Left ventricle myocardium superior (tissue), 1 donor: Measurements from ENCODE around the gene STARD5. TPM values are rescaled to one million over a fixed set of nuclear protein-coding genes. Genes with fewer than 3 reads are reported as not detected.
A peak's percentile ranks its signal among the peaks of the same experiment; 100 is the strongest.

Source experiments
- ATAC-seq: fragments of 200-7000 bp; cut with Tn5 transposase; one replicate; pipeline ENCODE4 v1.9.1; 2020; ENCODE audit warnings: mild to moderate bottlenecking, moderate library complexity
- DNase-seq: peaks from one replicate; pipeline ENCODE4 v3.0.0-alpha.2; 2020
- intact Hi-C: fragments of 100-400 bp; cut with micrococcal nuclease; formaldehyde crosslinking; loops from one replicate; pipeline ENCODE4 v1.11.0; 2022
- total RNA-seq: library from RNA; stranded (reverse); fragmentation: NEBNext Ultra II Directional; extraction: Animal tissue kit (Norgen Biotek cat#: 25700); gene quantifications from one replicate; pipeline ENCODE4 v1.2.1, GENCODE V29; 2021
- donor health status: DM: no; HTN: yes; CAD: no; lungs with severe emphysema.

Gene STARD5
- total RNA-seq, 1 donor from 2014 or later = 1.8 TPM

- intact Hi-C loops = no loop called here
- ATAC-seq (no peak), DNase-seq (no peak)
Measured at GRCh38 chr15:81297603-81298575, 26.1 kb downstream of the STARD5 start.

- no peak for DNase-seq
- intact Hi-C loops = no loop called here
- ATAC-seq = no peak
Measured at GRCh38 chr15:81297147-81297572, 26.8 kb downstream of the STARD5 start.

- peak; percentile 70 for ATAC-seq
- intact Hi-C loops = no loop called here
- DNase-seq = peak; percentile 56
Measured at GRCh38 chr15:81296673-81297072, 27.3 kb downstream of the STARD5 start.

GRCh38 chr15:81296186-81296585 lies 27.8 kb downstream of the STARD5 start:
- DNase-seq = no peak
- intact Hi-C loops = no loop called here
- ATAC-seq = no peak

- no peak for DNase-seq
- no peak for ATAC-seq
- intact Hi-C loops = no loop called here
Measured at GRCh38 chr15:81295486-81296121, 28.3 kb downstream of the STARD5 start.

- ATAC-seq = no peak
- intact Hi-C loops = no loop called here
- DNase-seq = no peak
Measured at GRCh38 chr15:81294516-81294880, 29.4 kb downstream of the STARD5 start.

GRCh38 chr15:81293728-81294515 lies 30.0 kb downstream of the STARD5 start:
- intact Hi-C loops = no loop called here
- no peak for DNase-seq
- ATAC-seq = peak; percentile 21

- ATAC-seq (no peak), DNase-seq (no peak)
- intact Hi-C loops = no loop called here
Measured at GRCh38 chr15:81292523-81293001, 31.4 kb downstream of the STARD5 start.

- intact Hi-C loops = no loop called here
- DNase-seq = no peak
- no peak for ATAC-seq
Measured at GRCh38 chr15:81291916-81292522, 31.9 kb downstream of the STARD5 start.

- DNase-seq (no peak), ATAC-seq (no peak)
- intact Hi-C loops = no loop called here
Measured at GRCh38 chr15:81289910-81290309, 34.0 kb downstream of the STARD5 start.

GRCh38 chr15:81288616-81289015 lies 35.3 kb downstream of the STARD5 start:
- DNase-seq (no peak), ATAC-seq (no peak)
- intact Hi-C loops = no loop called here

GRCh38 chr15:81288040-81288439 lies 35.9 kb downstream of the STARD5 start:
- DNase-seq = no peak
- intact Hi-C loops = no loop called here
- peak; percentile 42 for ATAC-seq

- no peak for DNase-seq
- ATAC-seq = no peak
- intact Hi-C loops = no loop called here
Measured at GRCh38 chr15:81286621-81287121, 37.3 kb downstream of the STARD5 start.

- ATAC-seq (no peak), DNase-seq (no peak)
- intact Hi-C loops = no loop called here
Measured at GRCh38 chr15:81285461-81285860, 38.5 kb downstream of the STARD5 start.

GRCh38 chr15:81284256-81285031 lies 39.5 kb downstream of the STARD5 start:
- peak; percentile 62 for ATAC-seq
- no peak for DNase-seq
- intact Hi-C loops = no loop called here

GRCh38 chr15:81282911-81283310 lies 41.0 kb downstream of the STARD5 start:
- ATAC-seq = no peak
- DNase-seq = no peak
- intact Hi-C loops = no loop called here

- intact Hi-C loops = no loop called here
- ATAC-seq = no peak
Measured at GRCh38 chr15:81282606-81282895, 41.4 kb downstream of the STARD5 start.

GRCh38 chr15:81281766-81282605 lies 42.0 kb downstream of the STARD5 start:
- ATAC-seq (no peak), DNase-seq (no peak)
- intact Hi-C loops = no loop called here

More at GRCh38 chr15:81282606-81282895, 41.4 kb downstream of the STARD5 start:
- DNase-seq = no peak
